Activated CD4-positive, alpha-beta T cell treated with anti-CD3 and anti-CD28 coated beads, Interleukin-10, Interleukin-2, amounts not matched to agents 100 ng/mL and 50 ng/mL, durations not matched to agents 16 hours and 8 hours (primary cell): Measurements from ENCODE around the gene RASA3.

ENCODE experiments used
- DNase-seq: peaks from one replicate; pipeline ENCODE4 v3.0.0-alpha.2; 2020

The RASA3 gene

GRCh38 chr13:114016321-114017027 lies 115.9 kb downstream of the RASA3 start:
- DNase-seq = no peak

DNA sequence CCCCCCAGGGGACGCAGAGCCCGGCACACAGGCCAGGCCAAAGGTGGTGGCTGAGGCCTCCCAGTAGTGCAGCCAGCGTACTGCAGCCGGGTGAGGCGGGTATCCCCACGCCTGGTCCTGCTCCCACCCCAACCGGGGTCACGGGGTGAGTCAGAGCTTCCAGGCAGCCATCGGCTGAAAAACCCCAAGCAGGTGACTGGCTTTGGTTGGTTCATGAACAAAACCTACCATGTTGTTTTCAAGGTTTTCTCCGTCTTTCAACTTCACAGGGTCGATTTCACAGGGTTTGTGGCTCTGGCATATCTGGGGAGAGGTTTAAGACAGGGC lies 116.5 kb downstream of the RASA3 start:
- DNase-seq = peak; percentile 14

- no peak for DNase-seq
Observed at GRCh38 chr13:114015111-114015968, 117.1 kb downstream of the RASA3 start.

DNA sequence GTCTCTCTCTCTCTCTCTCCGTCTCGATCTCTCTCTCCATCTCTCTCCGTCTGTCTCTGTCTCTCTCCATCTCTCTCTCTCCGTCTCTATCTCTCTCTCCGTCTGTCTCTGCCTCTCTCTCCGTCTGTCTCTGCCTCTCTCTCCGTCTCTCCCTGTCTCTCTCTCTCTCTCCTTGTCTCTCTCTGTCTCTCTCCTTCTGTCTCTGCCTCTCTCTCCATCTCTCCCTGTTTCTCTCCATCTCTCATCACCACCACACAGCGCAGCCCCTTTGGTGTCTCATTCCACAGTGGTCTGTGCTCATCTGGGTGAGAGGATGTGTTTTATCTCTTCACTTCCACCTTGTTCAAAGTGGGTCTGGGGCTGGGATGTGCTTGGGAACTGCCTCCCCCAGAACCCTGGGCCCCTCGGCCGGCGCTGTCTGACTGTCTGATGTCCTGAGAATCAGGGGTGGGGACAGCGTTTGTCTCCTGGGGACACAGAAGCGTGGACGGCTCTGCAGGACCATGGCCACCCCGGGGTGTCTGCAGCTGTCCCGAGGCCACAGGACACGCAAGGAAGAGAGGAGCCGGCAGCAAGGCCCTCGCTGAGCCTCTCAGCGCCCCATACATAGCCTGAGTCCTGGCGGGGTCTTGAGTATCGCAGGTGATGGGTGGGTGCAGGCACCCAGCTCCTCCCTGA lies 118.3 kb downstream of the RASA3 start:
- DNase-seq = no peak

GRCh38 chr13:114013336-114013735 lies 119.1 kb downstream of the RASA3 start:
- no peak for DNase-seq

DNA sequence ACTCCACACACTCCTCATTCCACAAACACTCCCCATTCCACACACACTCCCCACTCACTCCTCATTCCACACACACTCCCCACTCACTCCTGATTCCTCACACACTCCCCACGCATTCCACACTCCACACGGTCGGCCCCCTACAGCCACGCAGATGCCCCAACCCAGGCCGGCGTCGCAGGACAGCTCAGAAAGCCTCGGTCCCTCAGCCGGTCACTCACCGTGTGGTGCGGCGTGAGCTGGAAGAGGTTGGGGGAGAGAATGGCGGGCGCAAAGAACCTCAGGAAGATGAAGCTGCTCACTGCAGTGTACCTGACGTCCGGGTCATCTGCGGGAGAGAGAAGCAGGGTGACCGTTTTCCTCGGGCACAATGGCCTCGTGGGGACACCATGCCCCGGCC lies 119.5 kb downstream of the RASA3 start:
- no peak for DNase-seq

DNA sequence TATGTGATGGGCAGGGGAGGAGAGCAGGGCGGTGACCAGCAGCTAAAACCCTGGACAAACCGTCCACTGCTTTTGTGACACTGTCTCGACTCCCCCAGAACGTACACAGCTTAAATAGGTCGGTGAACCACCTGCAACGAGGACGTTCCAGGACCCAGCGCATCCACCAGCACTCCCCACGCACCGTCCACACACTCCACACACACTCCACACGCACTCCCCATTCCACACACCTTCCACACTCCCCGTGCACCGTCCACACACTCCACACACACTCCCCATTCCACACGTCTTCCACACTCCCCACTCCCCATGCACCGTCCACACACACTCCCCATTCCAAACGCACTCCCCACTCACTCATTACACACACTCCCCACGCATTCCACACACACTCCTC lies 120.3 kb downstream of the RASA3 start:
- DNase-seq = no peak

DNA sequence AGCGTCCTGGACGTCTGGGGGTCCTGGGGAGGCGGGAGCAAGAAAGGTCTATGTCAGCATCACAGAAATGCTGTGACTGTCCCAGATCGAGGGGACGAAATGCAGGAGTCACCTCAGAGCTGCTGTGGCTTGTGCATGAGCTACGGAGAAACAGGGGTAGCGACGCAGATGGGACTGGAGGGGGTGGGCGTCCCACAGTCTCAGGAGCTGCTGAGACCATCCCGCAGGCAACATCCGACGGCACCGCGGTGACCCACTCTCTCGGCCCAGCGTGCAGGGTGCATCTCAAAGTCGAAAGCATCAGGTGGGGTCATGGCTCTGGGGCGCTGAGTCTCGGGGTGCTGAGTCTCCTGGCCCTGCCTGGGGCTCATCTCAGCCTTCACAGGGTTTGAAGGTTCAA lies 121.2 kb downstream of the RASA3 start:
- DNase-seq = no peak

DNA sequence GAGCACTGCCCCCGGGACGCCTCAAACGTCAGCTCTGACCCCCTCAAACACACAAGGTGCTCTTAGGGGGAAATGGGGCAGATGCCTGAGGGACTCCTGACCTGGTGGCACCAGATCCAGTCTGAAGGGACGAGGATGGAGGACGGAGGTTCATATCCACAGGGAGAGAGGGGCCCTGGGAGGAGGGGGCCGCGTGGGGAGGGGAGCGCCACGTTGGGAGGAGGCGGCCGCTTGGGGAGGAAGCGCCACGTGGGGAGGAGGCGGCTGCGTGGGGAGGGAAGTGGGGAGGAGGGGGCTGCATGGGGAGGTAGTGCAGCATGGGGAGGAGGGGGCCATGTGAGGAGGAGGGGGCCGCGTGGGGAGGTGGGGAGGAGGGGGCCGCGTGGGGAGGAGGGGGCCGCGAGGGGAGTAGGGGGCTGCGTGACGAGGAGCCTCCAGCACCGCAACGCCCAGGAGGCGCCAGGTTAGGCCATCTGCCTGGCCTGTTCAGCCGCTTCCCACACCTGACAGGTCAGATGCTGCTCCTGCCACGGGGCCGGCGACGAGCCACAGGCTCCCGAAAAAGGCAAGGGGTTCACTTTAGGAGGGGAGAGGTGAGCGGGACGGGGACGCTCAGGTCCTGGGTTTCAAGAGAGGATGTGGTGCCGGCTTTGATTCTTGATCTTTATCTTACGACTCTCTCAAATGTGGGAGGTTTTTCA lies 121.9 kb downstream of the RASA3 start:
- DNase-seq = peak; percentile 28

DNA sequence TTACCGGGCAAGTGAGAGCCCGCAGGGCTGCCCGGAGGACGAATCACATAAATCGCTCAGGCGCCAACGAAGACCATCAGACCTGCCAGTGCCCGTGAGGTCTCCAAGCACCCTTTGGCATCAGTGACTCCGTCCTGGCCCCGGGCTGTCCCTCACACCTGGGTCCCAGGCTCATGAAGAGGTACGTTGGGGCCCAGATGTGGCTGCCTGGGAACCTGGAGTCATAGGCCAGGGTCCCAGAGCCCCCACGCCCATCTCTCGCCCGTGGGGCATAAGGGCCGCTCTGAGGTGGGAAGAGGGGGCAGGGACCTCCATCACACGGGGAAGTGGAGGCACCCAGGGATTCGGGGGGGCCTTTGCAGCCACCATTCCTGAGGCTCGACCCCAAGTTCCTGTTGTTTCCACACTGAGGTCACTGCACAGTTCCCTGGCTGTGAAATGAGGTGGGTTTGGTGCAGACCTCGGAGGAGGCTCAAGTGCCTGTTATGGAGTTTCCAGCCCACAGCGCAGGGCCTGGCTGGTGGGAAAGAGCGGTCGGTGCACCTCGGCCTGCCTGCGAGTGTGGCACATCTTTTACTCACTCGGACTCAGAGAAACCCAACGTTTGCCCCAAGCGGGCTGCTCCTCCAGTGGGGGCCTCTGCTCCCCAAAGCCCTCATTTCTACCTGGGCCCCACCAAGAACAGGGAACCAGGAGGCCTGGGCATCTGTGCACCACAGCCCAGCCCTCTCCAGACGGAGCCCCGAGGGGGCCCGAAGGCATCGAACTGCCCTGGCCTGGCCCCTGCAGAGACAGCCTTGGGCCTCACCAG lies 122.6 kb downstream of the RASA3 start:
- DNase-seq = no peak

DNA sequence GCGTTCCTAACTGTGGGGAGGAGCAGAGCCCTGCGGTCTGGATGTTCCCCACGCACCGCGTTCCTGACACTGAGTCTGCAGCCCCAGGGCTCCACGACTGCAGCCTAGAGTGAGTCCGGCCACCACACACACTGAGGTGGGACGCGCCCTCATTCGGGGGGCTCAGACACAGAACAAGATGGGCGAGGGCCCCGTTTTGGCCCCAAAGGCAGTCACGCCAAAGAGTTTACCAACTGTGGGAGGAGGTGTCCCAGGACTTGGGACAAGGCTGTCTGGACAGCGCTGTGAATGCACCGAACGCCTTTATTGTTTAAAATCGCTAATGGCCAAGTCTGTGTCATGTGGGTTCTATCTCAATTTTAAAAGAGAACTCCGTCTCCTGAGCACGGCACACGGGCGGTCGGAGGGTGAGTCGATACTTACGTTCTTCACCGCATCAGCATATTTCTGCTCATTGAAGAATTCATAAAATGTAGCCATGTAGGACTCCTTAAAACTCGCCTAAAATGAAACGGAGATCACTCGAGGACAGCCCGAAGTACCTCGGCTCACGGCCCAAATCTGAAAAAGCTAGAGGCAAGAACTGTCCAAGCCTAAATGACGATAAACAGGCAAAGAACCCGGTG lies 123.3 kb downstream of the RASA3 start:
- DNase-seq = no peak

DNA sequence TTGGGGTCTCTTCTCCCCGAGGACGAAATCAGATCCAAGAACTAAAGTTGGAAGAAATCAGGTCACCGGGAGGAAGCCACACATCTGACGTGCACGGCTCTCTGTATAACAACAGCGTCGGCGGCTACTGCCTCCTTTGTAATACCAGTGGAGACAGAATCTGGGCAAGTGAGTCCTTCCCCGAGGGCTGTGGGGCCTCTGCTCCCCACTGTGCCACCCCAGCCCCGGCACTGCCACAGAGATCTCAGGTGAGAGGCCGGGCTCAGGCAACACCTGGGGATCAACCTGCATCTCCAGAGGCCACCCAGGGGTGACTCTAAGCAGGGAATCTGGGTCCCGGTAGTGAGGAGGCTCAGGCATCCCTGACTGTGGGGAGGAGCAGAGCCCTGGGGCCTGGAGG lies 124.9 kb downstream of the RASA3 start:
- no peak for DNase-seq

DNA sequence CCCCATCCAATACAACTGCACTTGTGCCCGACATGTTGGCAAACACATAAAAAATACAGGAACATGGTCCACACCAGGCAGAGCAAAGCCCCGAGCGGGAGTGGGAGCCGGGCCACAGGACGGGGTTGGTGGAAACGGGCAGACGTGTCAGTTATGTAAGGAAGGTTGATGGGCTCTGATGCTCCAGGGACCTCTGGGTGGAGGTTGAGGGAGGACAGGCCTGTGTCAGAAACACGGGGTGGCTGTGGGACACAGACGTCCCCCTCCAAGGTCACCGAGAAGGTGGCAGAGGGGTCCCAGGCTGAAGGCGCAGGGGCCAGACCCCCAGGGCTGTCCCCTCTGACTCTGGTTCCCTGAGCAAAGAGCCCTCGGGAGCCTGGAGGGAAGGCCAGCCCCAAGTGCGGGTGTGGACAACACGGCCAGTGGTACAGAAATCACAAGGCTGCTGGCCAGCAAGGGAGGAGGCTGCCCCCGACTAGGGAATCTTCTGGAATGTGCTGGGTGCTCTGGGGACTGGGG lies 127.2 kb downstream of the RASA3 start:
- no peak for DNase-seq

- DNase-seq = no peak
Observed at GRCh38 chr13:114004420-114005205, 127.8 kb downstream of the RASA3 start.

- DNase-seq = no peak
Observed at GRCh38 chr13:114002771-114003321, 129.6 kb downstream of the RASA3 start.

- DNase-seq = no peak
Observed at GRCh38 chr13:114002009-114002544, 130.3 kb downstream of the RASA3 start.

- DNase-seq = no peak
Observed at GRCh38 chr13:114001331-114002008, 131.0 kb downstream of the RASA3 start.

DNA sequence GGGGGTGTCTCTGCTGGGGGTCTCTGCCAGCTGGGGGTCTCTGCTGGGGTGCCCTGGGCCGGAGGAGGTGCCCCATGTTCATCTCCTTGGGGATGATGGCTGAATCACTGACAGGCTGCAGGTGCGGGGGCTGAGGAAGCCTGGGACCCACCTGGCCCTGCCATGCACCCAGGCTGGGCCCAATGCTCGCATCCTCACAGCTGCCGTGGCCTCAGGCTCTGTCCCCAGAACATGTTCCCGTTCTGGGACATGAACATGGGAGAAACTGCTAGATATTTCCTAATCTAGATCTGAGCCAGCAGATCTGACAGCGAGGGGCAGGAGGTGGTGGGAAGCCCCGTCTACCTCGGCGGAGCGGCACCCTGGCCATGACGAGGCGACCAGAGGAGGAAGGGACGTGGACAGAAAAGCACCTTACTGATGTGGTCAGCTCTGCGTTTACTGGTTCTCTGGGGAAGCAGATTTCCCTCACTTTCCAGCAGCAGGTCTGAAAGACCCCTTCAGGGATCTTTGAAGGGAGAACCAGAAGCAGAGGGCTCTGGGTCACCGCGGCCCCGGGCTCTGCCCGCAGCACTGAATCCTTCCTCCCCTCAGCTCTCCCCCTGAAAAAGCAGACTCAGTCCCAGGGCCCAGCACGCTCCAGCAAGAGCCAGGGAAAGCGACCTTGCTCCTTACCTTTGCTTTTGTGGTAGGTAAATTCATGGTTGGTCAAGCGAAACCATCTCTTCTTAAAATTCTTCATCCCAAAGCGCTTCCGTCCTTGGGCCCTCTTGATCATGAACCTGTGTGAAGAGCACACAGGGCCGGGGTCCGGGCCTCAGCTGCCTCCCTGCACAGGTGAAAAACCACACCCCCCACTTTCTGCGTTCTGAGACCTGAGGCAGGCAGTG lies 132.0 kb downstream of the RASA3 start:
- DNase-seq = no peak

DNA sequence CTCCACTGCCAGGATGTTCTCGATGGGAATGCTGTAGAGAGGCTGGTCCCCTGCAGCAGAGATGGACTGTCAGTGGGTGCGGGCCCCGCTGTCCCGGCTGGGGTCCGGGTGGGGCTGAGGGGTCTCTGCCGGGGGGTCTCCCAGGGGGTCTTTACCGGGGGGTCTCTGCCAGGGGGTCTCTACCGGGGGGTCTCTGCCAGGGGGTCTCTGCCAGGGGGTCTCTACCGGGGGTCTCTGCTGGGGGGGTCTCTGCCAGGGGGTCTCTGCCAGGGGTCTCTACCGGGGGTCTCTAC lies 132.9 kb downstream of the RASA3 start:
- no peak for DNase-seq
